GM19099 (cell line): ENCODE measurements around the gene MEF2C.
A peak's percentile ranks its signal among the peaks of the same experiment; 100 is the strongest.

ENCODE experiments used
- POLR2A ChIP-seq: IDR thresholded peaks from 3 replicates; pipeline ENCODE4 v1.6.1; 2011; ENCODE audit warnings: low read depth; ENCODE audit not compliant: insufficient read length; ENCODE audit errors: extremely low read depth

The MEF2C gene

GRCh38 chr5:88732862-88733261, 150.1 kb downstream of the MEF2C start:
- TF ChIP-seq POLR2A, result no peak

DNA sequence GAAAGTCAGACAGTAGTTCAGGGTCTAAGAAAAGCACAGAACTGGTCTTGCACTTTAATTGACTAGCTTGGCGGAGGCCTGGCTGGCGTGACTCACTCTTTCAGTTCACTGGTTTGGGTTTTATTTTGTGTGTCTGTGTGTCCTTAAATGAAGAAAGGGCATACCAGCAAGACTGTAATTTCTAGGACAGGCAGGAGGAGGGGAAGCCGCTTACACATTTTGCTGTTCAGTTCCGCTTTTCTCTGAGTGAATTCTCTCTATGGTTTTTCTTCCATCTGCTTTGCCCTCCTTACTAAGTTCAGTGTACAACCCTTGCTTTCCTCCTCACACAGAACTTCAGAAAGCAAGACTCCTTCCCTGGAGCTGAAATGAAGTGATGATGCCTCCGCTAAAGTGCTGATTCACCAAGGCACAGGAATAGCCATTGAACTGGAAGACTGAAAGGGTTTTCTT, 150.8 kb downstream of the MEF2C start:
- peak; percentile 35 for TF ChIP-seq POLR2A

DNA sequence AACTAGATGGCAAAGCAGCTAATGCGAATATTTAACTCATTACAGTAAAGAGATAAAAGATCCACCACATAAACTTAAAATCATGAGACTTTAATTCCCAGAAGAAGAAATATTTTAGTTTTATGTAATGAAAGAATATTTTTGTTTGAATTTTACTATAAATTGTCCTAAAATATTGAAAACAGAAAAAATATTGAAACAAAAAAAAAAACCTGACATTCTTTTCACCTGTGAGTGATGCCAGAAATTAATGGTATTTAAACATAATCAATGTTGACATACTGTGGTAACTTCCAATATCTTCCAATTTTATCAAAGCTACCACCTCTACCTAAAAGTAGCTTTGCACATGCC, 153.2 kb downstream of the MEF2C start:
- no peak for TF ChIP-seq POLR2A

DNA sequence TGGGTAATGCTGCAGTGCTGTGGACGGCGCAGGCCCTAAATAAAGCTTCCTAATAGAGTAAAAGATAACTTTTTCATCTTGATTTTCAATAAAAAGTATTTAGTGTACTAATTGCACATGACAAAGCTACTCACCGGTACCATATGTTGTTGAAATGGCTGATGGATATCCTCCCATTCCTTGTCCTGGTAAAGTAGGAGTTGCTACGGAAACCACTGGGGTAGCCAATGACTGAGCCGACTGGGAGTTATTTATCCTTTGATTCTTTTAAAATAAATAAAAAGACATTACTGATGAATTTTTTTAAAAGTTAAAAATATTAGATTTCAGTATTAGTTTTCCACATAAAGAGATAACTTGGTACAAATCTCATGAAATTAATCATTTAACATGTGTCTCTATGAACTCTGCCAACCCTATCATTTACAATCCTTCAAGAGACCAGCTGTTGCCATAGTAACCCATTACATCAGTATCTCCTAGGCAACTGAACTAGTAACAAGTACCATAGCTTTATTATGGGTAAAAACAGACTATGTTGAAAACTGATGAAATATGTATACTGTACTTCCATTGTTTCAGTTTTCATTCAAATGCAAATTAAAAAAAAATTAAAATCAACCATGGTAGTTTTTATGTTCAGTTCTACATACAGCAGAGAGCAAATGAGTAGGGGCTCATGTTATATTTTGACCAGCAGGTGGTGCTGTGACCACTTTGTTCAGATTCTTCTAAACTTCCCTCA, 153.7 kb downstream of the MEF2C start:
- TF ChIP-seq POLR2A, result no peak

- TF ChIP-seq POLR2A, result no peak
Measured at GRCh38 chr5:88727705-88728313, 155.2 kb downstream of the MEF2C start.

GRCh38 chr5:88725454-88725853, 157.5 kb downstream of the MEF2C start:
- no peak for TF ChIP-seq POLR2A

- no peak for TF ChIP-seq POLR2A
Measured at GRCh38 chr5:88724201-88724600, 158.8 kb downstream of the MEF2C start.

DNA sequence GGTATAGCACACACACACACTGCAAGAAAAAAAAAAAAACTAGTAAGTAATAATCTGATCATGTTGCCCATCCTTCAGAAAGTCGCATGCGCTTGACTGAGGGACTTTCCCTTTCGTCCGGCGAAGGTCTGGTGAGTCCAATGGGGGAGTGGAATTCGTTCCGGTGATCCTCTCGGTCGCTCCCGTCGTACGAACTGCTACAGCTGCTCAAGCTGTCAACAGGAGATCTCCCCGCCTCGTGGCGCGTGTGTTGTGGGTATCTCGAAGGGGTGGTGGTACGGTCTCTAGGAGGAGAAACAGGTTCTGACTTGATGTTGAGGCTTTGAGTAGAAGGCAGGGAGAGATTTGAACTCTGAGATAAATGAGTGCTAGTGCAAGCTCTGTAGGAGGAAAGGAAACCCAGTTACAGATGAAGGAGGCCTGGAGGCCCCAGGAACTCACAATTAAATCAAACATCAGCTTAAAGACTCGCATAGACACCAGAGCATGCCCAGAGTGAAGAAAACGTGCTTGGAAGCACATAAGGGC, 160.4 kb downstream of the MEF2C start:
- TF ChIP-seq POLR2A, result no peak

DNA sequence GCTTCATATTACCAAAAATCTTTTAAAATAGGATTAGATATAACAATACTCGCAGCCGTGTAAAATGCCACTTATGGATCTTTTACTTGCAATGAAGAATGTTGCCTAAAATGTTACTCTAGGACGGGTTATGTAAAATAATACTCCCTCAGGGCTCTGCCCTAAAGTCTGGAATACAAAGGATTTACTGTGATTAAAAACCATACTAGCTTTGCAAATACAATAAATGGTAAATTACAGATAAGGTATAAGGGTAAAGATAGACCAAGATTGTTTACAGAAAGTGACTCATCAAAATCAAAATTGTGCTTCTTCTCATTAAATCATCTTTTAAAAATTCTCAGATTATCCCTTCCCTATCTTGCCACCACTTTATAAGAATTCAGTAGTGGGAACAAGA, 163.6 kb downstream of the MEF2C start:
- TF ChIP-seq POLR2A, result no peak

- no peak for TF ChIP-seq POLR2A
Measured at GRCh38 chr5:88718736-88719135, 164.2 kb downstream of the MEF2C start.

- no peak for TF ChIP-seq POLR2A
Measured at GRCh38 chr5:88716101-88716500, 166.9 kb downstream of the MEF2C start.

- TF ChIP-seq POLR2A, result peak; percentile 23
Measured at GRCh38 chr5:88715503-88715902, 167.5 kb downstream of the MEF2C start.

- no peak for TF ChIP-seq POLR2A
Measured at GRCh38 chr5:88713818-88714217, 169.2 kb downstream of the MEF2C start.

- TF ChIP-seq POLR2A, result no peak
Measured at GRCh38 chr5:88708682-88709398, 174.1 kb downstream of the MEF2C start.

- TF ChIP-seq POLR2A, result no peak
Measured at GRCh38 chr5:88708021-88708420, 175.0 kb downstream of the MEF2C start.
